Mesendoderm (in vitro differentiated cells): ENCODE results near the gene GNG7.

Experiments used
- DNase-seq: peaks from one replicate; pipeline ENCODE4 v3.0.0; 2013
- H2AK5ac ChIP-seq: 2 replicates; pipeline ENCODE4 v1.6.1; 2013; ENCODE audit warnings: low read length, inconsistent platforms
- H2BK120ac ChIP-seq: 2 replicates; pipeline ENCODE4 v1.6.1; 2013; ENCODE audit warnings: low read depth, mild to moderate bottlenecking, low read length, moderate library complexity, mixed read lengths
- H2BK15ac ChIP-seq: replicated peaks from 2 replicates; pipeline ENCODE4 v1.6.1; 2013; ENCODE audit warnings: low read depth, mild to moderate bottlenecking, moderate library complexity
- H2BK5ac ChIP-seq: 2 replicates; pipeline ENCODE4 v1.6.1; 2013; ENCODE audit warnings: low read length, inconsistent platforms
- H3K18ac ChIP-seq: 2 replicates; pipeline ENCODE4 v1.6.1; 2013; ENCODE audit warnings: mild to moderate bottlenecking, low read length, mixed read lengths
- H3K23ac ChIP-seq: one replicate; pipeline ENCODE4 v1.6.1; 2013; ENCODE audit warnings: low read length
- H3K27ac ChIP-seq: 2 replicates; pipeline ENCODE4 v1.5.1; 2013; ENCODE audit warnings: low read depth, mild to moderate bottlenecking, inconsistent platforms, low read length, moderate library complexity
- H3K27me3 ChIP-seq: 2 replicates; pipeline ENCODE4 v1.6.1; 2013; ENCODE audit warnings: low read length, control low read depth, mild to moderate bottlenecking, inconsistent platforms; ENCODE audit not compliant: insufficient read depth, poor library complexity
- H3K36me3 ChIP-seq: 2 replicates; pipeline ENCODE4 v1.6.1; 2013; ENCODE audit warnings: low read length, inconsistent platforms; ENCODE audit not compliant: control insufficient read depth, insufficient read depth
- H3K4ac ChIP-seq: one replicate; pipeline ENCODE4 v1.6.1; 2013; ENCODE audit warnings: low read depth, mild to moderate bottlenecking, low read length, moderate library complexity
- H3K4me1 ChIP-seq: 2 replicates; pipeline ENCODE4 v1.6.1; 2013; ENCODE audit warnings: low read depth, low read length, inconsistent platforms; ENCODE audit not compliant: control insufficient read depth
- H3K4me2 ChIP-seq: 2 replicates; pipeline ENCODE4 v1.6.1; 2013; ENCODE audit warnings: low read length
- H3K4me3 ChIP-seq: 2 replicates; pipeline ENCODE4 v1.5.1; 2013; ENCODE audit warnings: mild to moderate bottlenecking, low read length
- H3K56ac ChIP-seq: one replicate; pipeline ENCODE4 v1.6.1; 2013; ENCODE audit warnings: low read length
- H3K79me1 ChIP-seq: 2 replicates; pipeline ENCODE4 v1.6.1; 2013; ENCODE audit warnings: low read length, inconsistent platforms
- H3K79me2 ChIP-seq: 2 replicates; pipeline ENCODE4 v1.6.1; 2013; ENCODE audit warnings: mild to moderate bottlenecking, low read length; ENCODE audit not compliant: control insufficient read depth, insufficient read depth
- H3K9ac ChIP-seq: 2 replicates; pipeline ENCODE4 v1.6.1; 2013; ENCODE audit warnings: low read length, inconsistent platforms
- H4K5ac ChIP-seq: one replicate; pipeline ENCODE4 v1.6.1; 2013; ENCODE audit warnings: low read length
- H4K8ac ChIP-seq: one replicate; pipeline ENCODE4 v1.6.1; 2013; ENCODE audit warnings: low read depth, mild to moderate bottlenecking, control low read depth, low read length, moderate library complexity
- WGBS: extraction: QIAGEN DNeasy Blood & Tissue Kit; methylation state at CpG from one replicate; pipeline ENCODE4 v1.1.7; 2013; ENCODE audit warnings: low lambda C conversion rate, missing lambda C conversion rate; ENCODE audit not compliant: insufficient coverage; ENCODE audit errors: extremely low coverage; 5-methylcytosine and 5-hydroxymethylcytosine counted together

The GNG7 gene

GRCh38 chr19:2691951-2692350 is 10.5 kb downstream of the GNG7 start:
- Histone ChIP-seq H3K4me3 (no peak overlapping the region), H3K79me1 (no peaks in the 10 kb centered on the region), H3K23ac (no peak overlapping the region), H3K4me1 (no peaks in the 10 kb centered on the region), H3K79me2 (no peaks in the 10 kb centered on the region), H2BK5ac (no peak overlapping the region), H3K27me3 (no peaks in the 10 kb centered on the region), H2BK120ac (no peak overlapping the region), H3K36me3 (no peaks in the 10 kb centered on the region), H4K8ac (no peak overlapping the region), H3K4me2 (no peak overlapping the region), H3K4ac (no peak overlapping the region), H4K5ac (no peak overlapping the region), H3K56ac (no peak overlapping the region), H2BK15ac (no peak overlapping the region), H3K27ac (no peak overlapping the region), H3K9ac (no peak overlapping the region), H3K18ac (no peak overlapping the region), H2AK5ac (no peak overlapping the region)
- no peak for DNase-seq
- no CpG with 5 or more reads among the region's 9 CpGs for WGBS

GRCh38 chr19:2690856-2691255 is 11.6 kb downstream of the GNG7 start:
- no peak overlapping the region for H3K18ac ChIP-seq
- no peaks in the 10 kb centered on the region for H3K4me1 ChIP-seq

GRCh38 chr19:2686360-2686759 is 16.1 kb downstream of the GNG7 start:
- no CpG with 5 or more reads among the region's 17 CpGs for WGBS
- Histone ChIP-seq H4K8ac (no peak overlapping the region), H2BK15ac (no peak overlapping the region), H3K79me2 (no peaks in the 10 kb centered on the region), H3K4ac (no peak overlapping the region), H3K9ac (no peak overlapping the region), H3K27ac (no peak overlapping the region), H3K4me3 (no peak overlapping the region), H3K79me1 (no peaks in the 10 kb centered on the region), H3K36me3 (no peaks in the 10 kb centered on the region), H3K4me2 (no peak overlapping the region), H3K18ac (no peak overlapping the region), H2AK5ac (no peak overlapping the region), H2BK5ac (no peak overlapping the region), H3K23ac (no peak overlapping the region), H3K27me3 (no peaks in the 10 kb centered on the region), H4K5ac (no peak overlapping the region), H3K4me1 (no peaks in the 10 kb centered on the region), H2BK120ac (no peak overlapping the region), H3K56ac (no peak overlapping the region)
- DNase-seq: no peak

More at GRCh38 chr19:2690856-2691255, 11.6 kb downstream of the GNG7 start:
- Histone ChIP-seq H3K4ac (no peak overlapping the region), H2AK5ac (no peak overlapping the region), H3K23ac (no peak overlapping the region), H3K79me2 (no peaks in the 10 kb centered on the region), H2BK120ac (no peak overlapping the region), H3K9ac (no peak overlapping the region), H3K4me2 (no peak overlapping the region), H3K4me3 (no peak overlapping the region), H4K8ac (no peak overlapping the region), H3K36me3 (no peaks in the 10 kb centered on the region), H3K27ac (no peak overlapping the region), H2BK5ac (no peak overlapping the region), H2BK15ac (no peak overlapping the region), H3K56ac (no peak overlapping the region), H3K27me3 (no peaks in the 10 kb centered on the region), H4K5ac (no peak overlapping the region), H3K79me1 (no peaks in the 10 kb centered on the region)
- DNase-seq: no peak
- no CpG with 5 or more reads among the region's 11 CpGs for WGBS

DNA sequence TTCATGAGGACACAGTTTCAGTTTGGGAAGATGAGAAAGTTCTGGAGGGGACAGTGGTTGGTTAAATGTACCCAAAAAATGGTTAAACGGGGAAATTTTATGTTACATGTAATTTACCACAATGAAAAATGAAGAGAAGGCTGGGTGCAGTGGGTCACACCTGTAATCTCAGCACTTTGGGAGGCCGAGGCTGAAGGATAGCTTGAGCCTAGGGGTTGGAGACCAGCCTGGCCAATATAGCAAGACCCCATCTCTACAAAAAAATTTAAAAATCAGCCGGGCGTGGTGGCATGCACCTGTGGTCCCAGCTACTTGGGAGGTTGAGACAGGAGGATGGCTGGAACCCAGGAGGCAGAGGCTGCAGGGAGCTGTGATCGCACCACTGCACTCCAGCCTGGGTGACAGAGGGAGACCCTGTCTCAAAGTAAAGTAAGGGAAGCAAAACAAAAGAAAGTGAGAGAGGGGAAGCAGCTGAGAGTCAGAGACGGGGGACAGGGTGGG is 17.2 kb downstream of the GNG7 start:
- no peak overlapping the region for H3K4ac ChIP-seq
- no peak overlapping the region for H3K9ac ChIP-seq
- no peaks in the 10 kb centered on the region for H3K79me2 ChIP-seq
- H3K27ac ChIP-seq: no peak overlapping the region
- DNase-seq: no peak
- H4K5ac ChIP-seq: no peak overlapping the region
- no peak overlapping the region for H4K8ac ChIP-seq
- no peak overlapping the region for H3K18ac ChIP-seq
- no peak overlapping the region for H2BK5ac ChIP-seq
- H3K4me2 ChIP-seq: no peak overlapping the region
- H2BK15ac ChIP-seq: no peak overlapping the region
- no CpG with 5 or more reads among the region's 6 CpGs for WGBS
- H3K79me1 ChIP-seq: no peaks in the 10 kb centered on the region
- no peak overlapping the region for H3K23ac ChIP-seq
- no peak overlapping the region for H2AK5ac ChIP-seq
- H3K27me3 ChIP-seq: no peaks in the 10 kb centered on the region
- H3K56ac ChIP-seq: no peak overlapping the region
- no peak overlapping the region for H3K4me3 ChIP-seq
- H3K4me1 ChIP-seq: no peaks in the 10 kb centered on the region
- H2BK120ac ChIP-seq: no peak overlapping the region
- no peaks in the 10 kb centered on the region for H3K36me3 ChIP-seq

- Histone ChIP-seq H3K4me2 (no peak overlapping the region), H3K23ac (no peak overlapping the region), H3K79me1 (no peaks in the 10 kb centered on the region), H3K79me2 (no peaks in the 10 kb centered on the region), H2AK5ac (no peak overlapping the region), H3K27me3 (no peaks in the 10 kb centered on the region), H4K5ac (no peak overlapping the region), H3K9ac (no peak overlapping the region), H2BK5ac (no peak overlapping the region), H3K4me3 (no peak overlapping the region), H3K4ac (no peak overlapping the region), H3K27ac (no peak overlapping the region), H3K36me3 (no peaks in the 10 kb centered on the region), H4K8ac (no peak overlapping the region), H2BK15ac (no peak overlapping the region), H3K18ac (no peak overlapping the region), H3K4me1 (no peaks in the 10 kb centered on the region), H3K56ac (no peak overlapping the region), H2BK120ac (no peak overlapping the region)
- no peak for DNase-seq
- no CpG with 5 or more reads among the region's 20 CpGs for WGBS
These were observed 19.0 kb downstream of the GNG7 start for GRCh38 chr19:2683430-2684003.

DNA sequence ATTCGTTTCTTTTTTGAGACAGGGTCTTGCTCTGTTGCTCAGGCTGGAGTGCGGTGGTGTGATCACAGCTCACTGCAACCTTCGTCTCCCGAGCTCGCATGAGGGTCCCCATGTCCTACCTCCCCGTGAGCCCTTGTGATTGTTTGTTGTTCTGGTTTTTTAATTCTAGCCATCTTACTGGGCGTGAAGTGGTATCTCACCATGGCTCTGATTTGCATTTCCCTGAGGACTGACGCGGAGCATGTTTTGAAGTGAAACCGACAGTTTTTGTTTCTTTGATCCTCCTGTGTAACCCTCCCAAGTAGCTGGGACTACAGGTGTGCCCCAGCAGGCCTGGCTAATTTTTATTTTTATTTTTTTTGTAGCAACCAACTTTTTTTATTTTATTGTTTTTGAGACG is 21.7 kb downstream of the GNG7 start:
- Histone ChIP-seq H3K18ac (no peak overlapping the region), H3K4me1 (no peaks in the 10 kb centered on the region), H3K79me1 (no peaks in the 10 kb centered on the region), H3K27ac (no peak overlapping the region), H4K8ac (no peak overlapping the region), H3K27me3 (no peaks in the 10 kb centered on the region), H2BK5ac (no peak overlapping the region), H3K9ac (no peak overlapping the region), H3K23ac (no peak overlapping the region), H3K36me3 (no peaks in the 10 kb centered on the region), H3K4ac (no peak overlapping the region), H3K4me3 (no peak overlapping the region), H3K79me2 (no peaks in the 10 kb centered on the region), H3K56ac (no peak overlapping the region), H4K5ac (no peak overlapping the region), H2BK15ac (no peak overlapping the region), H2AK5ac (no peak overlapping the region), H3K4me2 (no peak overlapping the region), H2BK120ac (no peak overlapping the region)
- no CpG with 5 or more reads among the region's 11 CpGs for WGBS
- no peak for DNase-seq
